Measurements from ENCODE around the gene CDHR2.

- no peak for TF ChIP-seq POLR2A (IDR thresholded peaks at IDR 0.05)
- TF ChIP-seq, protein P1, sequence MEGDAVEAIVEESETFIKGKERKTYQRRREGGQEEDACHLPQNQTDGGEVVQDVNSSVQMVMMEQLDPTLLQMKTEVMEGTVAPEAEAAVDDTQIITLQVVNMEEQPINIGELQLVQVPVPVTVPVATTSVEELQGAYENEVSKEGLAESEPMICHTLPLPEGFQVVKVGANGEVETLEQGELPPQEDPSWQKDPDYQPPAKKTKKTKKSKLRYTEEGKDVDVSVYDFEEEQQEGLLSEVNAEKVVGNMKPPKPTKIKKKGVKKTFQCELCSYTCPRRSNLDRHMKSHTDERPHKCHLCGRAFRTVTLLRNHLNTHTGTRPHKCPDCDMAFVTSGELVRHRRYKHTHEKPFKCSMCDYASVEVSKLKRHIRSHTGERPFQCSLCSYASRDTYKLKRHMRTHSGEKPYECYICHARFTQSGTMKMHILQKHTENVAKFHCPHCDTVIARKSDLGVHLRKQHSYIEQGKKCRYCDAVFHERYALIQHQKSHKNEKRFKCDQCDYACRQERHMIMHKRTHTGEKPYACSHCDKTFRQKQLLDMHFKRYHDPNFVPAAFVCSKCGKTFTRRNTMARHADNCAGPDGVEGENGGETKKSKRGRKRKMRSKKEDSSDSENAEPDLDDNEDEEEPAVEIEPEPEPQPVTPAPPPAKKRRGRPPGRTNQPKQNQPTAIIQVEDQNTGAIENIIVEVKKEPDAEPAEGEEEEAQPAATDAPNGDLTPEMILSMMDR (IDR thresholded peaks at IDR 0.05) = no peak
These were observed 22.7 kb upstream of the CDHR2 start for GRCh38 chr5:176526462-176526861.

All from uterus (tissue), 2 donors.